Stimulated activated naive CD8-positive, alpha-beta T cell treated with anti-CD3 and anti-CD28 coated beads, Interleukin-15, Interleukin-2, amounts not matched to agents 100 ng/mL and 50 ng/mL, for 24 hours (primary cell): ENCODE results near the gene EIF3D.
"Not testable (repeated sequence)": the region's sequence is repeated elsewhere in the genome, so short reads cannot be mapped to it uniquely, and the experiment has no call there.

ENCODE experiments used
- H3K27ac Mint-ChIP-seq: one replicate; pipeline ENCODE4 v1.8.0; 2021; ENCODE audit warnings: mild to moderate bottlenecking, mixed read lengths
- H3K27me3 Mint-ChIP-seq: one replicate; pipeline ENCODE4 v1.8.0; 2021; ENCODE audit warnings: mixed read lengths
- H3K36me3 Mint-ChIP-seq: one replicate; pipeline ENCODE4 v1.8.0; 2021; ENCODE audit warnings: low read depth, mixed read lengths
- H3K4me1 Mint-ChIP-seq: one replicate; pipeline ENCODE4 v1.8.0; 2021; ENCODE audit warnings: low read depth, mixed read lengths
- H3K4me3 Mint-ChIP-seq: one replicate; pipeline ENCODE4 v1.8.0; 2021; ENCODE audit warnings: mild to moderate bottlenecking, mixed read lengths
- H3K9me3 Mint-ChIP-seq: one replicate; pipeline ENCODE4 v1.8.0; 2021; ENCODE audit warnings: mixed read lengths

Gene EIF3D

GRCh38 chr22:36538529-36538928 is 9.6 kb upstream of the EIF3D start:
- Mint-ChIP-seq H3K27ac (no peak overlapping the region), H3K4me1 (peaks cover 13% of the 10 kb centered on the region), H3K36me3 (no peaks in the 10 kb centered on the region), H3K27me3 (peaks cover 3% of the 10 kb centered on the region), H3K9me3 (no peaks in the 10 kb centered on the region), H3K4me3 (no peak overlapping the region)

GRCh38 chr22:36536717-36537116 is 7.8 kb upstream of the EIF3D start:
- Mint-ChIP-seq H3K36me3 (no peaks in the 10 kb centered on the region), H3K9me3 (no peaks in the 10 kb centered on the region), H3K27ac (no peak overlapping the region), H3K4me3 (no peak overlapping the region), H3K27me3 (peaks cover 3% of the 10 kb centered on the region), H3K4me1 (peaks cover 6% of the 10 kb centered on the region)

GRCh38 chr22:36533320-36533719 is 4.4 kb upstream of the EIF3D start:
- H3K4me3 Mint-ChIP-seq, H3K4me1 Mint-ChIP-seq, H3K27me3 Mint-ChIP-seq, H3K27ac Mint-ChIP-seq, H3K36me3 Mint-ChIP-seq, H3K9me3 Mint-ChIP-seq: not testable (repeated sequence)

GRCh38 chr22:36532466-36532865 is 3.5 kb upstream of the EIF3D start:
- Mint-ChIP-seq H3K27me3 (no peaks in the 10 kb centered on the region), H3K4me1 (peaks cover 10% of the 10 kb centered on the region), H3K9me3 (no peaks in the 10 kb centered on the region), H3K4me3 (no peak overlapping the region), H3K27ac (no peak overlapping the region), H3K36me3 (peaks cover 12% of the 10 kb centered on the region)

- H3K9me3 Mint-ChIP-seq: no peaks in the 10 kb centered on the region
- peak overlapping the region; percentile 98 for H3K27ac Mint-ChIP-seq
- peak overlapping the region; percentile 93 for H3K4me3 Mint-ChIP-seq
- no peaks in the 10 kb centered on the region for H3K27me3 Mint-ChIP-seq
- H3K4me1 Mint-ChIP-seq: peaks cover 31% of the 10 kb centered on the region
- H3K36me3 Mint-ChIP-seq: peaks cover 51% of the 10 kb centered on the region
Measured at GRCh38 chr22:36528341-36528740, 625 bp downstream of the EIF3D start.

- Mint-ChIP-seq H3K4me3 (no peak overlapping the region), H3K36me3 (peaks cover 93% of the 10 kb centered on the region), H3K27ac (no peak overlapping the region), H3K9me3 (no peaks in the 10 kb centered on the region), H3K27me3 (no peaks in the 10 kb centered on the region), H3K4me1 (peaks cover 26% of the 10 kb centered on the region)
Measured at GRCh38 chr22:36522662-36523061, 6.3 kb downstream of the EIF3D start.

GRCh38 chr22:36520423-36520822 is 8.5 kb downstream of the EIF3D start:
- Mint-ChIP-seq H3K4me1 (peaks cover 4% of the 10 kb centered on the region), H3K4me3 (no peak overlapping the region), H3K27ac (no peak overlapping the region), H3K27me3 (no peaks in the 10 kb centered on the region), H3K9me3 (no peaks in the 10 kb centered on the region), H3K36me3 (peaks cover 95% of the 10 kb centered on the region)

- H3K9me3 Mint-ChIP-seq, H3K4me3 Mint-ChIP-seq, H3K27ac Mint-ChIP-seq, H3K27me3 Mint-ChIP-seq, H3K4me1 Mint-ChIP-seq: not testable (repeated sequence)
- H3K36me3 Mint-ChIP-seq: peaks cover 93% of the 10 kb centered on the region
Measured at GRCh38 chr22:36519906-36520305, 9.1 kb downstream of the EIF3D start.

- Mint-ChIP-seq H3K36me3 (peaks cover 92% of the 10 kb centered on the region), H3K27ac (peak overlapping the region; percentile 61), H3K9me3 (no peaks in the 10 kb centered on the region), H3K27me3 (no peaks in the 10 kb centered on the region), H3K4me1 (no peaks in the 10 kb centered on the region), H3K4me3 (no peak overlapping the region)
Measured at GRCh38 chr22:36514766-36515165, 14.2 kb downstream of the EIF3D start.

- Mint-ChIP-seq H3K4me3 (no peak overlapping the region), H3K36me3 (peaks cover 77% of the 10 kb centered on the region), H3K27me3 (no peaks in the 10 kb centered on the region), H3K4me1 (no peaks in the 10 kb centered on the region), H3K9me3 (no peaks in the 10 kb centered on the region), H3K27ac (no peak overlapping the region)
Measured at GRCh38 chr22:36512991-36513390, 16.0 kb downstream of the EIF3D start.

- H3K9me3 Mint-ChIP-seq: no peaks in the 10 kb centered on the region
- no peaks in the 10 kb centered on the region for H3K27me3 Mint-ChIP-seq
- H3K4me1 Mint-ChIP-seq: peaks cover 4% of the 10 kb centered on the region
- peak overlapping the region; percentile 7 for H3K27ac Mint-ChIP-seq
- no peak overlapping the region for H3K4me3 Mint-ChIP-seq
- H3K36me3 Mint-ChIP-seq: peaks cover 70% of the 10 kb centered on the region
Measured at GRCh38 chr22:36512333-36512732, 16.6 kb downstream of the EIF3D start.

- peaks cover 14% of the 10 kb centered on the region for H3K4me1 Mint-ChIP-seq
- no peaks in the 10 kb centered on the region for H3K9me3 Mint-ChIP-seq
- peaks cover 59% of the 10 kb centered on the region for H3K36me3 Mint-ChIP-seq
- H3K27me3 Mint-ChIP-seq: no peaks in the 10 kb centered on the region
- peak overlapping the region; percentile 32 for H3K27ac Mint-ChIP-seq
- no peak overlapping the region for H3K4me3 Mint-ChIP-seq
Measured at GRCh38 chr22:36510966-36511881, 17.7 kb downstream of the EIF3D start.

- Mint-ChIP-seq H3K4me1 (peaks cover 20% of the 10 kb centered on the region), H3K4me3 (no peak overlapping the region), H3K36me3 (peaks cover 51% of the 10 kb centered on the region), H3K27ac (no peak overlapping the region), H3K27me3 (no peaks in the 10 kb centered on the region), H3K9me3 (no peaks in the 10 kb centered on the region)
Measured at GRCh38 chr22:36510384-36510783, 18.6 kb downstream of the EIF3D start.

GRCh38 chr22:36507518-36508010 is 21.4 kb downstream of the EIF3D start:
- peak overlapping the region; percentile 50 for H3K4me3 Mint-ChIP-seq
- peaks cover 36% of the 10 kb centered on the region for H3K36me3 Mint-ChIP-seq
- H3K27ac Mint-ChIP-seq: peak overlapping the region; percentile 27
- H3K27me3 Mint-ChIP-seq: no peaks in the 10 kb centered on the region
- H3K4me1 Mint-ChIP-seq: peaks cover 26% of the 10 kb centered on the region
- H3K9me3 Mint-ChIP-seq: no peaks in the 10 kb centered on the region

GRCh38 chr22:36506637-36507517 is 22.1 kb downstream of the EIF3D start, which contains the start of gene FOXRED2:
Gene FOXRED2 (minus strand): TSS chr22:36507040. CDS start chr22:36506422, 618 bp downstream.
- Mint-ChIP-seq H3K27me3 (no peaks in the 10 kb centered on the region), H3K9me3 (no peaks in the 10 kb centered on the region), H3K4me3 (peak within 1 kb of the TSS; percentile 57), H3K36me3 (peaks cover 29% of the 10 kb centered on the region), H3K27ac (peak within 1 kb of the TSS; percentile 67), H3K4me1 (peaks cover 26% of the 10 kb centered on the region)
